Stimulated activated CD4-positive, alpha-beta T cell treated with anti-CD3 and anti-CD28 coated beads, Interleukin-2, amount 100 ng/mL, for 48 hours (primary cell): ENCODE results near the gene SEMA4D.
"Not testable (repeated sequence)": the region's sequence is repeated elsewhere in the genome, so short reads cannot be mapped to it uniquely, and the experiment has no call there.

Source experiments
- DNase-seq, 2 donors: peaks; one replicate each; pipeline ENCODE4 v3.0.0-alpha.2; 2020

Gene SEMA4D

DNA sequence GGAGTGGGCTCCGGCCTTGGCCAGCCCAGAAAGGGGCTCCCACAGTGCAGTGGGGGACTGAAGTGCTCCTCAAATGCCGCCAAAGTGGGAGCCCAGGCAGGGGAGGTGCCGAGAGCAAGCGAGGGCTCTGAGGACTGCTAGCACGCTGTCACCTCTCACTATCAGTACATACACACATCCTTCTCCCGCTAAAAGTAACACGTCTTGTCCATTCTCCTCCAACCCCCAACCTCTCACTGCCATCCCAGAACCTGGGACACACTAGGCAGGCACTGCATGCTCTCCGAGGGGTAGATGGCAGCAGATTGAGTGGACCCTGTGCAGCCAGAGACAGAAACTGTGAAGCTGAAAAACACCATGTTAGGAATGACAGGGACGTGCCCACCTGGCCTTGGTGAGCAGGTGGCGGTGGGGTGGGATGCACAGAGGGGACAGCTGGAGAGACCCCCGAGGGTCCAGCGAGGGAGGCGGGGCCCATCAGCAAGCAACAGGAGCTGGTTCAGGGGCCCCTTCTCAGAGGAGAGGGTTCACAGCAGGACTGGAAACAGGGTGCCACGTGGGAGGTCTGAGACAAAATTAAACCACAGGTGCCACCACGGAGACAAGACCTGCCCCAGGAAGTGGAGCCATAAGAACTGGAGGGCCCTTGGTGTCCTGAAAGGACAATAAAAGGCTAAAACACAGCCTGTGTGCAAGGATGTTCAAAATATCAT, 16.9 kb downstream of the SEMA4D start:
- DNase-seq: no peak

DNA sequence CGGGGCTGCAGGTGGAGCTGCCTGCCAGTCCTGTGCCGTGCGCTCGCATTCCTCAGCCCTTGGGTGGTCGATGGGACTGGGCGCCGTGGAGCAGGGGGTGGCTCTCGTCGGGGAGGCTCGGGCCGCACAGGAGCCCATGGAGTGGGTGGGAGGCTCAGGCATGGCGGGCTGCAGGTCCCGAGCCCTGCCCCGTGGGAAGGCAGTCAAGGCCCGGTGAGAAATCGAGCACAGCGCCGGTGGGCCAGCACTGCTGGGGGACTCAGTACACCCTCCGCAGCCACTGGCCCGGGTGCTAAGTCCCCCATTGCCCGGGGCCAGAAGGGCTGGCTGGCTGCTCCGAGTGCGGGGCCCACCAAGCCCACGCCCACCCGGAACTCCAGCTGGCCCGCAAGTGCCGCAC, 17.5 kb downstream of the SEMA4D start:
- DNase-seq: not testable (repeated sequence)

DNA sequence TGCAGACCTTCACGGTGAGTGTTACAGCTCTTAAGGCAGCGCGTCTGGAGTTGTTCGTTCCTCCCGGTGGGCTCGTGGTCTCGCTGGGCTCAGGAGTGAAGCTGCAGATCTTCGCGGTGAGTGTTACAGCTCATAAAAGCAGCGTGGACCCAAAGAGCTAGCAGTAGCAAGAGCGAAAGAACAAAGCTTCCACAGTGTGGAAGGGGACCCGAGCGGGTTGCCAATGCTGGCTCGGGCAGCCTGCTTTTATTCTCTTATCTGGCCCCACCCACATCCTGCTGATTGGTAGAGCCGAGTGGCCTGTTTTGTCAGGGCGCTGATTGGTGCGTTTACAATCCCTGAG, 18.3 kb downstream of the SEMA4D start:
- DNase-seq: not testable (repeated sequence)

DNA sequence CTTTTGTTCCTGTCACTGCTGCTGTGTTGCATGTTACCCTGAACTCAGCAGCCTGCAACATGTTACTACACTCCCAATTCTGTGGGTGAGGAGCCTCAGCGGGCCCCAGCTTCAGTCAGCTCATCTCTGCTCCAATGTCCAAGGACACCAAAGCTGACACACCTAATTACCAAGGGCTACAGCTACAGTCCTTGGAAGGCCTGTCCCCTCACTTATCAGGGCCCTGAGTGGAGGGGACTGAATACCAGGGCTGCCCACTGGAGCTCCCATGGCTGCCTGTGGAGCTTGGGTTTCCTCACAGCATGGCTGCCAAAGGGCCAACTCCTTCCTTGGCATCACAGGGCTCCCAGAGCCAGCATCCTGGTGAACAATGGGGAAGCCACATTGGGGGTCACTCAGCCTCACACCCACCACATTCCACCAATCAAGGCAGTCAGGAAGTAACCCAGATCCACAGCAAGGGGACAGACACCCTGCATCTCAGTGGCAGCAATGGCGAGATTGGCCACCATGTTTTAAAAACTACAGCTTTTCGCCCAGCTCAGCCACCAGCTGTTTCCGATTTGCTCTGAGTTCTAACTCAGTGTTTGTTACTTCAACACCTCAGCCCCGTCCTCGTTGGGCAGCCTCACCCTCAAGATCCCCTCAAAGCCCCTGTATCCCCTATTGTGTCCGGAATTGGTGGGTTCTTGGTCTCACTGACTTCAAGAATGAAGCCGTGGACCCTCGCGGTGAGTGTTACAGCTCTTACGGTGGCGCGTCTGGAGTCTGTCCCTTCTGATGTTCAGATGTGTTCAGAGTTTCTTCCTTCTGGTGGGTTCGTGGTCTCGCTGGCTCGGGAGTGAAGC, 18.9 kb downstream of the SEMA4D start:
- no peak for DNase-seq

DNA sequence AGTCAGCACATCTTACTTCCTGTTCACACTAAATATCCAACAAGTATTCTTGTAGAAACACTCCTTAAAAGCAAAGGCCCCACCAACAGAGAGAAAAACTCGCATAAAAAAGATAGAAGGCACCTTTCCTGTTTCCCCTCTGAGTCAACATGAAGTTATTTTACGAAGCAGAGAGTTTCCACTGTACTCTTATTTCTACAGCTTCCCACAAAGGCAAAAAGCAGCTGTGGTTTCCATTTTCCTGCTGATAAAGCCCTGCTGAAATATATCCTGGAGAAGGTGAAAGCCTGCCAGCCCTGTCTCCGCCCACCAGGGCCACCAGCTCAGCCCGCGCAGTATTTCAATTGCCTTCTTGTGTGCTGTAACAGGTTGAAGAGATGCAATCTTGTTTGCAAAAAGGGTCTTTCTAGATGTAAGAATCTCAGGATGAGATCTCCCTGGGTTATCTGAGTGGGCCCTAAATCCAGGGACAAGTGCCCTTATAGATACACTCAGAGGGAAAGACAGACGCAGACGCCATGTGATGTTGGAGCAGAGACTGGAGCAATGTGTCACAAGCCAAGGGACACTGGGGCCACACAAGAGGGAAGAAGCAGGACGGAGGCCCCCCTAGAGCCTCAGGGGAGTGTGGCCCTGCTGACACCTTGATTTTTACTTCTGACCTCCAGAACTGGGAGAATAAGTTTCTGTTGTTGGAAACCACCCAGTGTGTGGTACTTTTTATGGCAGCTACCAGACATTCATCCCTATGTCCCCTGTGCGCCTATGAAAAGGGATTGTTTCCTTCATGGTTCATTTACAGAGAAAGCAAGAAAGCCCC, 19.9 kb downstream of the SEMA4D start:
- DNase-seq: no peak

DNA sequence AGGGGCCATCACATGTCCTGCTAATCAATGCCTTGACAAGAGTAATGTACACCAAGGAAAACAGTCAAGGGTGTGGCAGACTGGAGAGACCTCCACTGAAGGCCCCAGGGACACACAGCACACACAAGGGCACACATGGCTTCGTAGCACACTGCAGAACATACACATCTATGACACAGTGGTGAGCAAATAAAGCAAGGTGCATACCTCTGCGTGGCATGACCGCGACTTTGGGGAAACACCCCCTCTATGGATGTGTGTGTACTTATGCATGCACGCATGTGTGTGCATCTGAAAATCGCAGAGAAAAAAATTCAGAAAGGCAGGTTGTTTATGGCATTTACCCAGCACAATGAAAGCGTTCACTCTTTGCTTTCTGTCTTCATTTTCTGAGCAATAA, 20.5 kb downstream of the SEMA4D start:
- DNase-seq: no peak

DNA sequence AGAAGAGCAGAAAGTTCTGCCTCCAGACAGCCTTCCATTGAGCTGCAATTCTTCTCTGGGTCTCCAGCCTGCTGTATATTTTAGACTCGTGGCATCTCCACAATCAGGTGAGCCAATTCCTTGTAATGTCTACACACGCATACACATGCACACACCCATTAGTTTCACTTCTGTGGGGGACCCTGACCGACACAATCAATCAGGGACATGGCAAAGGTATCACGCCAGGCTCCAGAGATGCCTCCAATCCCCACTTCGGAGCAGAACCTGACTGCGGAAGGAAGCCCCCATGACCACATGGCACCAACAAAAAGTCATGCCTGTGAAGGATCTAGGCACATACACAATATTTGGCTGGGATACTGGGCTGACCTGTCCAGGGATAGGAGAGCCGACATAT, 21.4 kb downstream of the SEMA4D start:
- DNase-seq: no peak

DNA sequence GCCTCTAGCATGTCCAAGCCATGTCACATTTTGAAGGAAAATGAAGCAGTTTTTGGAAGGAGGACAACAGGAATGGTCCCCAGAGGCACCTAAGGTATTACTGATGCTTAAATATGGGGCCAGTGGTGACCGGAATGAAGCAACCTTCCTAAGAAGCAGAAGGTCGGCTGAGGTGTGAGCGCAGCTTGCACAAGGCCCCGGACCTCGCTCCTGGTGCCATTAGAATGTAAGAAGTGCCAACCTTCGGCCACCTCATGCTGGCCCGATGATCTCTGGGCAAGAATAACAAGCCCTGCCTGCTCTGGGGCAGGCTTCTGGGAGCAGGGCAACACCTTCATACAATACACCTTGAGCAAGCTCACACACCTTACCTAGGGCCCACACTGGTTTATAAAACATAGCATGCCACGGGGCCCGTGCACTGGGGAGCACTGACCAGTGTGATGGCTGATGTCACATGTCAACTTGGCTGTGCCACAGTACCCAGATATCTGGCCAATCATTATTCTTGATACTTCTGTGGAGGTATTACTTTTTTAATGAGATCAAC, 21.9 kb downstream of the SEMA4D start:
- no peak for DNase-seq

DNA sequence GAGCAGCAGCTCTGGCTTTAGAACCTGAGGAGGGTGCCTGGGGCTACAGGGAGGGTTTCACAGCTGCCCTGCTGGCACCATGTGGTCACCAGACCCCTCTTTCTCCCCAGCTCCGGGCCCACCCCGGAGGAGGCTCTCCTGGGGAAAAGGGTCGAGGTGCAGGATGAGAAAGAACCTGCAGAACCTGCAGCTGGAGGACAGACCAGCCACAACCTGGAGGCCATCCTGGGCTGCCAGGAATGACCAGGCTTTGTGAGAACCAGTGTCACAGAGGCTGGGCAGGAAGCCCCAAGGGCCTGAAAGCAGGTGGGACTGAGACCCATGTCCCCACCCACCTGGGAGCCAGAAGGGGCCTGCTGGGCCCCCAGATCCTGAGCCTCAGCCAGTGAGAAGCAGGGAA, 23.0 kb downstream of the SEMA4D start:
- no peak for DNase-seq

DNA sequence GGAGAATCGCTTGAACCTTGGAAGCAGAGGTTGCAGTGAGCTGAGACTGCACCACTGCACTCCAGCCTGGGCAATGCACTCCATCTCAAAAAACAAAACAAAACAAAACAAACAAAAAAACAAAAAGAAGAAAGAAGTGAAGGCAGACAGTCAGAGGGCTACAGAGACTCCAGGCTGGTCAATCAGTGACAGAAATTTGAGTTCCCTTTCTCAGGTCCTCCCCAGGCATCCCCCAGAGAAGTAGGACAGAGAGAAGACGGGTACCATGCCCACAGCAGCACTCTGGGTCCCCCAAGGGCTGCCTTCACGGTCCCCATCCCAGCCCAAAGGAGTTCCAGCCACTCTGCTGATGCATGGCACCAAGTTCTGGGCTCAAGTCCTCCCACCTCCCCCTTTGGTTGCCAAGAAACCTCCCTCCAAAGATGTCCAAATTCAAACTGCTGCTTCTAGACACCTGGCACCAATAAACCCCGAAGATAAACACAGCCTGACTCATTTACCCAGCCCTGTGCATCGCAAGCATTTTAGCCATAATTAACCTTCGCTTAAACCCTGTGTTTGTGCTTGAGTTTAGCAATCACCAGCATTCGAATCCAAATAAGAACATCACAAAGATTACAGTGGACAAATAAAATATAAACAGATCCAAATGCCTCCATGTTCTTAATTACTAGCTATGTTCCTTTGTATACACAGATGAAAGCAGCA, 24.0 kb downstream of the SEMA4D start:
- DNase-seq: no peak

DNA sequence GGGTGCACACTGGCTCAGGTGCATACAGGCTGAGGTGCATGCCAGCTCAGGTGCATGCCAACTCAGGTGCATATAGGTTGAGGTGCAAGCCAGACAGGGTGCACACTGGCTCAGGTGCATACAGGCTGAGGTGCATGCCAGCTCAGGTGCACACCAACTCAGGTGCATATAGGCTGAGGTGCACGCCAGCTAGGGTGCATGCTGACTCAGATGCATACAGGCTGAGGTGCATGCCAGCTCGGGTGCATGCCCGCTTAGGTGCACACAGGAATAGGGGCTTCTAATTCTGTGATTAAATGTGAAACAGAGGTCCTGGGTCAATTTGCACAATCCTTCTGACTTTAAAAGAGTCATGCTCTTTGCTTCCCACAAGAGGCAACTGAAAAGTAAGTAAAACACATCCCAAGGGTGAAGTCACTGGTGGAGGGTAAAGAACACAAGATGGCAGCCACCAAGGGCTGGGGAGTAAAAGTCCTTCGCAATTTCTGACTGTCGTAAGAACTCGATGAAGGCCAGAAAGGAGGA, 26.1 kb downstream of the SEMA4D start:
- DNase-seq: not testable (repeated sequence)

DNA sequence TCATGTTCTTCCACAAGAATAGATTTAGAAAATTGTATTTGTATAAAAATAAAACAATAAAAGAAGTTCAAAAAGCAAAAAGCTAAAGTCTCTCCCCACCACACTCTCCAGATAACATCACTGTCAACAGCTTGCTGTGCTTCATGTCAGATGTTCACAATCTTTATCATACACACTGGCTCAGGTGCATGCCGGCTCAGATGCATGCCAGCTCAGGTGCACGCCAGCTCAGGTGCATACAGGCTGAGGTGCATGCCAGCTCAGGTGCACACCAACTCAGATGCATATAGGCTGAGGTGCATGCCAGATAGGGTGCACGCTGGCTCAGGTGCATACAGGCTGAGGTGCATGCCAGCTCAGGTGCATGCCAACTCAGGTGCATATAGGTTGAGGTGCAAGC, 26.5 kb downstream of the SEMA4D start:
- no peak for DNase-seq

DNA sequence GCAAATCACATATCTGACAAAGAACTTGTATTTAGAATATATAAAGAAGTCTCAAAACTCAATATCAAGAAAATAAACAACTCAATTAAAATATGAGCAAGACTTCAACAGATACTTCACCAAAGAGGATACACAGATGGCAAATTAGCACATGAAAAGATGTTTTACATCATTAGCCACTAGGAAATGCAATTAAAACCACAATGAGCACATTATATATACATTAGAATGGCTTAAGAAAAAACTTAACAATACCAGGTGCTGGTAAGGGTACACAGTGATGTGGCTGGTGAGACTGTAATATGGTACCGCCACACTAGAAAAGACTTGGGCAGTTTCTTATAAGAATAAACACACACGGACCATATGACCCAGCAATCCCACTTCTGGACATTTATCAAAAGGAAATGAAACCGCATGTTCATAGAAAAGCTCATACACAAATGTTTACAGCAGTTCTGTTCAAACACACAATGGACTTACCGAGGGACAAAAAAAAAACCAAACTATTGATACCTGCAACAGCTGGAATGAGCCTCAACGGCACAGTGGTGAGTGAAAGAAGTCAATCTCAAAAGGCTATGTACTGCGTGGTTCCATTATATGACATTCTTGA, 27.6 kb downstream of the SEMA4D start:
- no peak for DNase-seq

DNA sequence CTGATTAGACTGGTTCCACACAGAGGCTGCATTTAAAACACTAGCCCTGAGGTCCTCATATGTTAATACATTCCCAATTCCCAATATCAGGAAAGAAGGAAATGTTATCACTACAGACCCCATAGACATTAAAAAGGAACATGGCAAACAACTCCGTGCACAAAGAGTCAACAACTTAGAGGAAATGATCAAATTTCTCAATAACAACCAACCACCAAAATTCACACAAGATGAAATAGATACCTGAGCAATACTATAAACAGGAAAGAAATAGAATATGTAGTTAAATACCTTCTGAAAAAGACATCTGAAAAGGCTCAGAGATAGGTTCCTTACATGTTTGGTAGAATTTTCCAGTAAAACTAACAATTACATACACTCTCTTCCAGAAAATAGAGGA, 28.9 kb downstream of the SEMA4D start:
- no peak for DNase-seq

DNA sequence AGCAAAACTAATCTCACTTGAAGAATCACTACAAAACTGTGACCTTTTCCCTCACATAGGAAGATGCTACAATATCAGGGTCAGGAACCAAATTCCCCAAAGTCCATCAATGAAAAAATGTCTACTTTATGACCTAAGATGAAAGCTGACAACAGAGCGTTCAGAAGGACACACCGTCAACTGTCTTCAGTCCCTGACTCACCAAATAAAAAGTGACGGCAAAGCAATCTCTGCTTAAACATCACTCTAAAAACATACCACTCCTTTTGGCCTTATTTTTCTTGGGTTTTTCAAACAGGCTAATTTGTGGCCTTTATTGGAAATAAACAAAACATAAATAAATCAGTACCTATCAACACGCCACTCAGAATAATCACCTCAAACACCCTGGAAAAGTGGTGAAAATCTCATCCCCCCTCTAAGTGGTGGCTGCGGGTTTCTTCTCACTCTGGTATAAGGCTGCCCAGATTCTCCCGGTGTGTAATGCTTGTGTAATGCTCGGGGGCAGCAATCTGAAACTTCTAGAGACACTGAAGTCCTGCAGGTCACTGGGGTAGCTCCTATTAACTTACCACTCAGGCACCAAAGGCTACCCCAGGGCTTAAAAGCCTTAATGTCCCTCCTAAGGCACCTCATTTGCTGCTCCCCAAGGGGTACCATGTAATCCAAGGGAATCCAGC, 29.5 kb downstream of the SEMA4D start:
- no peak for DNase-seq

DNA sequence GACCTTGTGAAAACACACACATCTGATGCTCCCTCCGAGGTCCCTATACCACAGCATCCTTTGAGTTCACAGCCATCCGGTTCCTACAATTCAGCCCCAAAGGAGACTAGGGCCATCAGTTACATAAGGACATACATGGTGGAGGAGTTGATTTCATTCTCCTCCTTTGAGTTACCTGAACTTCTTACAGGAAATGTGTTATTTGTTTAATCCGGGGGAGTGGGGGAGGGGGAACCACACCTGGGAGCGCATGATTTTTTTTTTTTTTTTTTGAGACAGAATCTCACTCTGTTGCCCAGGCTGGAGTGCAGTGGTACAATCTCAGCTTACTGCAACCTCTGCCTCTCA, 30.7 kb downstream of the SEMA4D start:
- no peak for DNase-seq

DNA sequence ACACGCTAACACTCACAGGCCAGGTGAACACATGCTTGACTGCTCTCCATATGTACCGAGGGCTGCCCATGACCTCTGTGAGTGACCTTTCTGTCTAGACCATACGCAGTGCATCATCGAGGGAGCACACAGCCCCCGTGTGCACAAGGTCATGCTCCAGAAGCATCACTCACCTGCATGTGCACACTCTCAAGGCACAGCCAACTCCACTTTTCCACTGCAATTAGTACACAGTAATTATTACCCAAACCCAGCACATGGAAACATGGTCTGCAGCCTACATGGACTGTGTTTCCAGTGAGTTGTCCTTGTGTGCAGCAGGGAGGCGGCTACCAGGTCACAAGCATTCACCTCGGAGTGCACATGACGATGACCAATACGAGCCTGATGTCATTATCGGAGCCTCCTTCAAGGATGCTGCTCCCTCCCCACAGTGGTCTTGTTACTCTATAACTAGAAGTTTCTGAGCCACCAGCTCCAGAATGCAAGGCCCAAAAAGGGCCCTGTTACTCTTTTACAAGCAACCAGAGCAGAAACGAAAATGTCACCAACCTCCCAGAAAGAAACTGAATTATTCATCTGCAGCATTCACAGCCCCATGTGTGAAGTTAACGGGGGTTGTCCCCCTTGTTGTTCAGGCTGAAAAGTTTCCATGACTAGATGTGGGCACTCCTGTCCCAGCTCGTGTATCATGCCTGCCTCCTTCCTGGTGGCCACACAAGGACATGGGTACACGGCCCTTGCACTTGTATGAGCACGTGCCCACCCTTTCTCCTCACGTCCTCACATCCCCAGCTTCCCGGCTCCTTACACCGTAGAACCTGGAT, 31.2 kb downstream of the SEMA4D start:
- no peak for DNase-seq

DNA sequence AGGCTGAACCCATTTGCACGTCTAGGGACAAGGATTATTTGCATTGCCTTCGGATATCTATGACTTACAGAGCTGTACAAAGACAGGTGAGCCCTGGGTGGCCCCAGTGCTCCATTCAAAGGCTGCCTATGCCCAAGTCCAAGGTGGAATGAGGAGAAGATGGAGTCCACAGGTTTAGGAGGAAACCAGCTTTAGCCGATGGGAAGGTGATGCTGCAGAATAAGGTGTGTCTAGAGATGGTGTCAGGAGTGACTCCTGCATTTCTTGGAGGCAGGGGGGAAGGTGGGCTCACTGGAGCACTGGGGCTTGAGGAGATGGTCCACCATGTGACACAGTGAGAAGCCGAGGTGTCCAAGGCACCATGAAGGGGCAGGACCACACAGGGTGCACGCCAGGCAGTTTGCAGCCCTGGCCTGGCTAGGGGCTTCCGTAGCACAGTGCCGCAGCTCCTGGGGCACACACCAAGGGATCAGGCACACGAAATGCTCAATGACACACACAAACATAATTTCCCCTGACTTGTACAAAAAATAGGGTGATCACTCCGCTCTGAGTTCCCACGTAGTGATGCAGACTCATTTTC, 32.1 kb downstream of the SEMA4D start:
- no peak for DNase-seq

DNA sequence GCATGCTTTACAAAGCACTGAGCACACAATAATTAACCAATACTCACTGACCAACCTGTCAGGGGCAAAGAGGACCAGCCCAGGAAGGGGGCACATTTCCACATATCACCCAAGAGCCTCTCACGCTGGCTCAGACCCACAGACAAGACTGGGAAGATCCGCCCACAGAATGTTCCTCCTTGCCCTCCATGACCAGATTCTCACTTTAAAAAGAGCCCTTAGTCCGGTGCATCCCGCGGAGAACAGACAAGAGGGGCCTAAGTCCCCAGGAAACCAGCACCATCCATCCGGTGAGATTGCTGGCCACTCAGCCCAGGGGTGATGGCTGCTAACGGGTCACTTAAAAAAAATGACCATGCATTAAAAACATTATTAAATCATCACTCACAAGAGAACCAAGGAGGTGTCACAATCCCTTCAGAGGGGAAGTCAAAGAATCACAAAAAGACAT, 32.9 kb downstream of the SEMA4D start:
- DNase-seq: no peak

DNA sequence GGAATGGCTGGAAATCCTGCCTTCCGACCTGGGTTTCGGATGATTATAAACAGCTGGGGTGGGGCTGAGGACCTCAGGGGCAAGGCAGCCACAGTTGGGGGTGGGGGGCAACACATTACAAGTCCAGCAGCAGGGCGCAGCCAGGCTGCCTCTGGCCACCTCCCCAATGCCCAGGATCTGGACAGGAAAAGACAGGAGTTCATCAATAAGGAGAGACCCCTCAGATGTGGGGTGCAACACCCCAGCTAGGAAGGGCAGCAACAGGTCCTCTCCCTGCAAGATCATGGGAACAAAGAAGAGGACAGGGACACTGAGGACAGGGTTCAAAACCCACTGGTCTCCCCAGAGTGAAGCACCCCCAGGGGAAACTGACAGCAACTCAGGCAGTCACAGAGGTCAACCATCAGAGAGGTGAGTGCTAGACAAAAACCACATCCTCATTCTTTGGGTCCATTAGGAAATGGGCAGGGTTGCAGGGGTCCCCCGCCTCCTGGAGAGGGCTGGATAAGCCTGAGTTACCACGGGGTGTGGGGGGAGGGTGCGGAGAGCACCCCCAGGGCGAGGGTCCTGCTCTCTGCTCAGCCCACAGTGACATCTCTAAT, 33.5 kb downstream of the SEMA4D start:
- no peak for DNase-seq
